Left lobe of liver (tissue), 1 donor: ENCODE data around the gene PAGE1. TPM values are rescaled to one million over a fixed set of nuclear protein-coding genes. Genes with fewer than 3 reads are reported as not detected.

ENCODE experiments used
- total RNA-seq: library from RNA; stranded (reverse); gene quantifications from one replicate; pipeline ENCODE4 v1.2.1, GENCODE V29; 2021
- donor health status: DM: no; HTN: yes; CAD: no.

PAGE1 gene
- total RNA-seq, 1 donor from 2014 or later, result not detected

Other genes starting within 250 kb of the PAGE1 start
- not detected for gene GAGE12C, start 163.8 kb downstream of the PAGE1 start, total RNA-seq
- not detected for gene GAGE12D, start 154.3 kb downstream of the PAGE1 start, total RNA-seq
- gene GAGE12E, start 144.7 kb downstream of the PAGE1 start, total RNA-seq, result not detected
- gene GAGE12F, start 135.1 kb downstream of the PAGE1 start, total RNA-seq, result 0.63 TPM
- not detected for gene GAGE12G, start 125.6 kb downstream of the PAGE1 start, total RNA-seq
- gene GAGE12H, start 116.0 kb downstream of the PAGE1 start, total RNA-seq, result not detected
- gene GAGE2A, start 106.5 kb downstream of the PAGE1 start, total RNA-seq, result 0.58 TPM
- gene GAGE1, start 97.0 kb downstream of the PAGE1 start, total RNA-seq, result not detected
- not detected for gene PAGE4, start 133.3 kb upstream of the PAGE1 start, total RNA-seq
- gene USP27X, start 183.5 kb upstream of the PAGE1 start, total RNA-seq, result 0.91 TPM
- gene CLCN5, start 226.6 kb upstream of the PAGE1 start, total RNA-seq, result 24.8 TPM